Stimulated activated CD8-positive, alpha-beta memory T cell treated with anti-CD3 and anti-CD28 coated beads, Interleukin-7, amount 100 ng/mL, for 48 hours (primary cell): Measurements from ENCODE around the gene MTARC2.
"Not testable (repeated sequence)": the region's sequence is repeated elsewhere in the genome, so short reads cannot be mapped to it uniquely, and the experiment has no call there.

Experiments
- DNase-seq, 2 donors: peaks; one replicate each; pipeline ENCODE4 v3.0.0-alpha.2; 2020; ENCODE audit warnings: low read depth in 1 of 2; ENCODE audit errors: extremely low read depth in 1 of 2

MTARC2 gene

DNA sequence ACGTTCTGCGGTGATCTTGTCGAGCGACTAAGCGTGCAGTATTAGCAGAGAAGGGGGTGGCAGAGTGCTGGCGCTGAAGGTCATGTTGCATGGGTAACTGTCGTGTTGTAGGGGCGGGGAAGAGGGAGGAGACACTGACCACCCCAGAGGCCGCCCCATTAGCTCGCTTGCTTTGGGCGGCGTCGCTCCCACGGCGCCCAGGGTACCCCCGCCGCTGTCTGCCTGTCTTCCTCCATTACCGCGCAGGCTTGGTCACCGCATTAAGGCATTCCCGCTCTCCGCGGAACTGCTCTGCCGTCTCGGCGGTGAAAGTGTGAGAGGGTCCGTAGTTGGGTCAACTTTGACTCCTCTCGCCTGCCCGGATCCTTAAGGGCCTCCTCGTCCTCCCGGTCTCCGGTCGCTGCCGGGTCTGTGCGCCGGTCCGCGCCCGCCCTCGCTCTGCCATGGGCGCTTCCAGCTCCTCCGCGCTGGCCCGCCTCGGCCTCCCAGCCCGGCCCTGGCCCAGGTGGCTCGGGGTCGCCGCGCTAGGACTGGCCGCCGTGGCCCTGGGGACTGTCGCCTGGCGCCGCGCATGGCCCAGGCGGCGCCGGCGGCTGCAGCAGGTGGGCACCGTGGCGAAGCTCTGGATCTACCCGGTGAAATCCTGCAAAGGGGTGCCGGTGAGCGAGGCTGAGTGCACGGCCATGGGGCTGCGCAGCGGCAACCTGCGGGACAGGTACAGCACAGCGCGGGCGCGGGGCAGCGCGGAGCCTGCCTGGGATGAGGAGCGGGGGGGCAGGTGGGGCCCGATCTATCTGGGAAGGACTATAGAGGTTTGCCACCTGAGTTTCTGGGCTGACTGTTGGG, at the start of gene MTARC2:
TSS of gene MTARC2 (plus strand) at position 234 of the 846 bp plus-strand sequence. CDS start at position 444, 210 bp downstream.
- peak in 1 of 2 donors; percentile 3 for DNase-seq

DNA sequence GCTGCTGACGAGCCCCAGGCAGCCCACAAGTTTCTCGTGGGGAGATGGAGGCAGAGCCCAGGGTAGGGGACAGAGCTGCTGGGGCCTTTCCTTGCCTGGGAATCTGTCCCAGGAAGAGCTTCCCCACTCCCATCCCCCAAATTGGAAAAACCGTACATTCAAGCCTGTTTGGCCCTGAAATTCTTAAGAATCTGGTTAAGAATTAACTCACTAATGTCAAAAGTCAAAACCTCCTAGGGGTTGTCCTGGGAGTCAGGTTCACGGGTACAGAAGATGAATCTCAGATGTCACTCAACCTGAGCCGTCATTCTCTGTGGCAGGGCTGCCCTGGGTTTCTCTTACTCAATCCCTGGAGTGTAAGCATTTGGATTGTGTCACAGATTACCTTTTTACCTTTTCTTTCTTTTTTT, 49.5 kb upstream of the MTARC2 start:
- no peak for DNase-seq

DNA sequence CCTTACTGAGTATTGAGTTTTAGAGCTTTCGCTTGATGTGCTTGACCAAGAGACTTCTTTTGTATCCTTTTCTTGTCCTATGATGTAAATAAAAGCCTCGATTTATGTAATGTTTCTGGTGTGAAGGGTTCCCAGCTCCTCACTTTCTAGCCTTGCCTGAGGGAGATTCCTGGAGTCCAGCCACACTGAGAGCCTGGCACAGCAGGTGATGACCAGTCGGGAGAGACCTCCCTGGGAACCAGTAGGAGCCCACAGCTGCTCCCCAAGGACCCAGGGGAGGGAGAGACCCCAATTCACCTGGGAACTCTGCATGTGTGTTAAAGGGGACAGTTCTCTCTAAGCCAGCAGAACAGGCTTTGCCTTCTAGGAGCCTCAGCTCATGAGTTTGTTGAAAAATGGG, 49.1 kb upstream of the MTARC2 start:
- no peak for DNase-seq

GRCh38 chr1:220700556-220701179, 47.5 kb upstream of the MTARC2 start:
- no peak for DNase-seq

DNA sequence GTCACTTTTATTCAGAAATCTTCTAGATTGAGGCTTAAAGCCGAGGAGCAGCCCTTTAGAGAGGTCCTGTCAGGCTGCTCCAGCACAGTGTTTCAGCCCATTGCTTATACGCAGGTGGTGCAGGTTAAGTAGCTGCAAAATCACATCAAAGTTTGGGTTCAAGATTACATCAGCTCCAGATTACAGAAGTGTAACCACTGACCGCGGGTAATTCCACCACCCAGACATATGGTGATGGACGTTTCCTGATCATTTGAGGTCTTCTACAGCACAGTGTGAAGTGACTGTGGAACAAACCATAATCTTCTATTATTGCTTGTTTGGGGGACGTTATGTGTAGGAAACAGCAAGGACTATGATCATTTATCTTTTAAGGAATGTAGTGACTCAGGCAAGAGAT, 46.1 kb upstream of the MTARC2 start:
- no peak for DNase-seq

- DNase-seq, result no peak
Measured at GRCh38 chr1:220702733-220703270, 45.3 kb upstream of the MTARC2 start.

DNA sequence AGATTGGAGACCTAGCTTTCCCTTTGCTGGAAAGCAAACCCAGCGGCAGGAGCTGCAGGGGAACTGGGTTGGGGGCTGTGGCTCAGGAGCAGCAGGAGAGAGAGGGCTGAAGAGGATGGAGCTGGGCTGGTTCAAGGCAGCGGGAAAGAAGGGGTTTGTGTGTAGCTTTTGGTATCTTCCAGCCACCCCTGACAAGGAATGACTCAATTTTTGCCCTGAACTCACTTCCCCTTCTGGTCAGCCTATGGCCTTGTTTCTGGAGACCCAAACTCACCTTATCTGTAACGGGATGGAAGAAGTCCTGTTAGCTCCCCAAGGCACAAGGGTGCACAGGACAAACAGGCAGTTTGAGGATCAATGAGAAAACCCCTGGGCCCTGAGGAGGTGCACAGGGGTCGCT, 44.8 kb upstream of the MTARC2 start:
- DNase-seq, result no peak

GRCh38 chr1:220705782-220706181, 42.3 kb upstream of the MTARC2 start:
- no peak for DNase-seq

GRCh38 chr1:220706480-220706879, 41.6 kb upstream of the MTARC2 start:
- DNase-seq, result no peak

- no peak for DNase-seq
Measured at GRCh38 chr1:220707160-220707559, 41.0 kb upstream of the MTARC2 start.

GRCh38 chr1:220708244-220708643, 39.9 kb upstream of the MTARC2 start:
- DNase-seq, result no peak

GRCh38 chr1:220708936-220709801, 39.0 kb upstream of the MTARC2 start:
- DNase-seq, result no peak

GRCh38 chr1:220710333-220710732, 37.8 kb upstream of the MTARC2 start:
- no peak for DNase-seq

DNA sequence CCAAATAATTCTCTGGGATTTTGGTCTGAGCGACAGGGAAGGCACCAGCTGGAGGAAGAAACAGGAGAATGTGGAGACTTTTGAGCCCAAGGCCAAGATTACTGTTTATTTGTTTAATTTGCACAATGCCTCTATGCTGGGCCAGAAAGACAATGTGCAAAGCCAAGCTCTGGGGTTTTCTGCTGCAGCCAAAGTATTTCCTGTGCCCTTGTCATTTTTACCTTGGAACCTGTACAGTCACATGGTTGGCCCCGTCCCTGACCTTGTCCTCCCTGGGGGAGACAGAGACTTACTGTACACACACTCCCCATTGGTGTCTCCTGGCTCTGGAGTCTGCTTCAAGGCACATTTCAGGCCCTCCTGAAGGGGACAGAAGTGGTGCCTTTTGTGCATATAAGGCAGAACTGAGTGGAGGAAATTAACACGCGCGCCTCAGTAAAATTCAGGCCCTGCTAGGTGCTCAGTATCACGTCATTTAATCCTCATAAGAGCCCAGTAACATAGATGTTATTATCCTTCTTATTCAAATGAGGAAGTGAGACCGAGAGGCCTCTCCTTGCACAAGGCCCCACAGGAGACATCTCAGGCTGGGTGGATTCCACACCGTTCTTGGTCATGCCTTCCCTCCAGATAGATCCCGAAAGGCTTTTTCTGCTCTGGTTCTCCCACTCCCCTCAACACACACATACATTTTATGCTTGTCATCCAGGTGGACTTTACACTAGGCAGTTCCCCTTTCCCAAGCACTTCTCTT, 36.9 kb upstream of the MTARC2 start:
- DNase-seq, result no peak

- not testable (repeated sequence) for DNase-seq
Measured at GRCh38 chr1:220715986-220716385, 32.1 kb upstream of the MTARC2 start.

DNA sequence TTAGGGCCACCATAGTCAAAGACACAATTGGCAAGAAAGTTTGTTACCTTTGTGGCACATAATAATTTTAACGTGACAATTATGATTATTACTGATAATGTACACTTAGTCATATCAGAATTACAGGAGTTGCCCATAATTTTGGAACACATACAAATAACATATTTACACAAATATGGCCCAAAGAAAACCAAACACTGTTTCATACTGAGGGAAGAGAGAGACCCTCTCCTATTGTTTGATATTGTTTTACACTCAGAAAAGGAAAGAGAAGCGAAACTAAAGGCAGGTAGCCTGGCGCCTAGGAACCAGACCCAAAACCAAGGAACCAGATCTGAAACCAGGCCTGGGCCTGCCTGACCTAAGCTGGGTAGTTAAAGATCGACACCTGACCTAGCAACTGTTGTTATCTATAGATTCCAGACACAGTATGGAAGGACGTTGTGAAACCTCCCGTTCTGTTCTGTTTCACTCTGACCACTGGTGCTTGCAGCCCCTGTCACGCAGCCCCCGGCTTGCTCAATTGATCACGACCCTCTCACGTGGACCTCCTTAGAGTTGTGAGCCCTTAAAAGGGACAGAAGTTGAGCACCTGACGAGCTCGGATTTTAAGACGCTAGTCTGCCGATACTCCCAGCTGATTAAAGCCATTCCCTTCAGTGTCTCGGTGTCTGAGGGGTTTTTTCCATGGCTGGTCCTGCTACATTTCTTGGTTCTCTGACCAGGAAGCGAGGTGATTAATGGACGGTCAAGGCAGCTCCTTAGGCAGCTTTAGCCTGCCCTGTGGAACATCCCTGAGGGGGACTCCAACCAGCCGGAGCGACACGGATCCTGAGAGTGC, 30.1 kb upstream of the MTARC2 start:
- no peak for DNase-seq

GRCh38 chr1:220721266-220721665, 26.9 kb upstream of the MTARC2 start:
- not testable (repeated sequence) for DNase-seq

DNA sequence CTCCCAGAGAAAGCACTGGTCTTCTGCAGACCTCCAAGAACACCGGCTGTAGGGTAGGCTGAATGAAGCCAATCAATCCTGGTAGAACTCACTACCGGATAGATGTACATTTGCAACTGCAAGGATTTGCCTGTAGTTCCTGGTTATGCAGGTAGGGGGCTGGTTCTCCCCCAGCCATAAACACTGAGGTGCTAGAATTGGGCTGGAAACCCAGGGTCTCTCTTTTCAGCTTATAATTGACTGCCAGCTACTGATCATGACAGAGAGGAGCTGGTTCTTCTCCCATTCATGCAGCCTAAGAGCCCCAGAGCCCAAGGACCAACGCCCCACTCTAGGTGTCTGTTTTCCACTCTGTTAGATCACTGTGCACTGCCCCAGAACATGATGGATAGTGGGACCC, 21.5 kb upstream of the MTARC2 start:
- no peak for DNase-seq

- no peak for DNase-seq
Measured at GRCh38 chr1:220727519-220727918, 20.6 kb upstream of the MTARC2 start.
